ENCODE results near the gene NKAIN2. TPM values are rescaled to one million over a fixed set of nuclear protein-coding genes. Genes with fewer than 3 reads are reported as not detected.

NKAIN2 gene
- total and polyA plus RNA-seq, 9 of the 15 experiments (the other 6 are each of a cell fraction or from before 2014, with no cell fraction given), result not detected

DNA sequence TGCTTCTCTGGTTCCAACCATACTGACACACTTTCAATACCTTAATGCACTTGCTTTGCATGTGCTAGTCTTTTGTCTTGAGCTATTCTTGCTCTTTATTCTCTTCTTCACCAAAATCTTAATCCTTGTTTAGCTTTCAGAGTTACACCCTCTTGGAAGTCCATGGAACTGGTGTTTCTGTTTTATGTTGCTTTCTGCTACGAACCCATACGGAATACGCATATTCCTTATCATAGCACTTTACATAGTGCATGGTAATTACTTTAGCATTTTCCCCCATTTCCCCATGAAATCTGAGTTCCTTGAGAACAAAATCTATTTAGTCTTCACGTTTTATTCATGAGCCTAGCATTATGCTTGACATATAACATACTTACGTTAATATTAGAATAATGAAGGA lies 270.9 kb downstream of the NKAIN2 start:
- no peaks in the 10 kb centered on the region for H3K4me1 ChIP-seq (replicated peaks in 1 of 2; ENCODE audit: control insufficient read depth in 2 of 2, insufficient read depth in 2 of 2, low read length in 2 of 2)
- peaks cover 2% of the 10 kb centered on the region; the same call in 1 of the 2 replicates for H3K9me3 ChIP-seq (replicated peaks; ENCODE audit: control insufficient read depth, insufficient read depth, low read depth, low read length)
- FAIRE-seq (no peak), DNase-seq (ENCODE audit: extremely low read depth in 1 of 4, low spot score in 3 of 4) (no peak), ATAC-seq (no peak)
- in situ Hi-C loops (cut with MboI), result no loop called here
- BruUV-seq (replicated peaks), result no TSS peak
- WGBS (ENCODE audit: insufficient coverage, low coverage, missing lambda C conversion rate), result 5% methylated on average over 5 of the region's 5 CpGs
- H2AFZ ChIP-seq (ENCODE audit: low read depth, low read length), result no peak overlapping the region
- no peaks in the 10 kb centered on the region for H3K9me1 ChIP-seq (ENCODE audit: control insufficient read depth, insufficient read depth, low read length)
- H3K4me3 ChIP-seq, result no peak overlapping the region
- no peaks in the 10 kb centered on the region for H3K79me2 ChIP-seq (ENCODE audit: control insufficient read depth, insufficient read depth, low read length)
- intact Hi-C loops (cut with micrococcal nuclease), result no loop called here
- TF ChIP-seq, protein P1, sequence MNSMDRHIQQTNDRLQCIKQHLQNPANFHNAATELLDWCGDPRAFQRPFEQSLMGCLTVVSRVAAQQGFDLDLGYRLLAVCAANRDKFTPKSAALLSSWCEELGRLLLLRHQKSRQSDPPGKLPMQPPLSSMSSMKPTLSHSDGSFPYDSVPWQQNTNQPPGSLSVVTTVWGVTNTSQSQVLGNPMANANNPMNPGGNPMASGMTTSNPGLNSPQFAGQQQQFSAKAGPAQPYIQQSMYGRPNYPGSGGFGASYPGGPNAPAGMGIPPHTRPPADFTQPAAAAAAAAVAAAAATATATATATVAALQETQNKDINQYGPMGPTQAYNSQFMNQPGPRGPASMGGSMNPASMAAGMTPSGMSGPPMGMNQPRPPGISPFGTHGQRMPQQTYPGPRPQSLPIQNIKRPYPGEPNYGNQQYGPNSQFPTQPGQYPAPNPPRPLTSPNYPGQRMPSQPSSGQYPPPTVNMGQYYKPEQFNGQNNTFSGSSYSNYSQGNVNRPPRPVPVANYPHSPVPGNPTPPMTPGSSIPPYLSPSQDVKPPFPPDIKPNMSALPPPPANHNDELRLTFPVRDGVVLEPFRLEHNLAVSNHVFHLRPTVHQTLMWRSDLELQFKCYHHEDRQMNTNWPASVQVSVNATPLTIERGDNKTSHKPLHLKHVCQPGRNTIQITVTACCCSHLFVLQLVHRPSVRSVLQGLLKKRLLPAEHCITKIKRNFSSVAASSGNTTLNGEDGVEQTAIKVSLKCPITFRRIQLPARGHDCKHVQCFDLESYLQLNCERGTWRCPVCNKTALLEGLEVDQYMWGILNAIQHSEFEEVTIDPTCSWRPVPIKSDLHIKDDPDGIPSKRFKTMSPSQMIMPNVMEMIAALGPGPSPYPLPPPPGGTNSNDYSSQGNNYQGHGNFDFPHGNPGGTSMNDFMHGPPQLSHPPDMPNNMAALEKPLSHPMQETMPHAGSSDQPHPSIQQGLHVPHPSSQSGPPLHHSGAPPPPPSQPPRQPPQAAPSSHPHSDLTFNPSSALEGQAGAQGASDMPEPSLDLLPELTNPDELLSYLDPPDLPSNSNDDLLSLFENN (IDR thresholded peaks at IDR 0.05; ENCODE audit: low read depth in 2 of 2, low read length in 2 of 2), result no peak
- H4K20me1 ChIP-seq (replicated peaks; ENCODE audit: control insufficient read depth, insufficient read depth, low read length), result no peaks in the 10 kb centered on the region
- CTCF ChIA-PET (ENCODE audit: low intra/inter-chr PET ratio), result no interaction called here
- H3K27me3 ChIP-seq (ENCODE audit: control insufficient read depth in 2 of 2, insufficient read depth in 2 of 2, low read length in 2 of 2), result no peaks in the 10 kb centered on the region
- no peaks in the 10 kb centered on the region for H3K36me3 ChIP-seq (ENCODE audit: control insufficient read depth, insufficient read depth, low read length)
- H3K4me2 ChIP-seq (ENCODE audit: insufficient read depth, low read length), result no peak overlapping the region
- no peak overlapping the region for H3K9ac ChIP-seq (ENCODE audit: insufficient read depth in 1 of 2, low read depth in 2 of 2, low read length in 2 of 2)
- no peak overlapping the region for H3K27ac ChIP-seq (ENCODE audit: extremely low read depth, low read depth, low read length)
- POLR2A ChIA-PET, result no interaction called here
